ENCODE measurements around the gene FIGN.

FIGN gene

DNA sequence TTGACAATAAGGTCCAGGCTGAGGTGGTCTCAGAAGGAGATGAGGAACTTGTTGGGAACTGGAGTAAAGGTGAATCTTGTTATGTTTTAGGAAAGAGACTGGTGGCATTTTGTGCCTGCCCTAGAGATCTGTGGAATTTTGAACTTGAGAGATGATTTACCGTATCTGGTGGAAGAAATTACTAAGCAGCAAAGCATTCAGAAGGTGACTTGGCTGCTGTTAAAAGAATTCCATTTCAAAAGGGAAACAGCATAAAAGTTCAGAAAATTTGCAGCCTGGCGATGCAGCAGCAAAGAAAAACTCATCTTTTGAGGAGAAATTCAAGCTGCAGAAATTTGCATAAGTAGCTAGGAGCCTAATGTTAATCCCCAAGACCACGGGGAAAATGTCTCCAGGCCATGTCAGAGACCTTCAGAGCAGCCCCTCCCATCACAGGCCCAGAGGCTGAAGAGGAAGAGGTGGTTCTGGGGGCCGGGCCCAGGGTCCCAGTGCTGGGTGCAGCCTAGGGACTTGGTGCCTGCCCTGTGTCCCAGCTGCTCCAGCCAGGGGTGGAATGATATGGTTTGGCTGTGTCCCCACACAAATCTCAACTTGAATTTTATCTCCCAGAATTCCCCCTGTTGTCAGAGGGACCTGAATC lies 73.5 kb downstream of the FIGN start:
- no peak overlapping the region for H3K4me3 ChIP-seq (ENCODE audit: low read depth, low read length)
- TF ChIP-seq, protein P1, sequence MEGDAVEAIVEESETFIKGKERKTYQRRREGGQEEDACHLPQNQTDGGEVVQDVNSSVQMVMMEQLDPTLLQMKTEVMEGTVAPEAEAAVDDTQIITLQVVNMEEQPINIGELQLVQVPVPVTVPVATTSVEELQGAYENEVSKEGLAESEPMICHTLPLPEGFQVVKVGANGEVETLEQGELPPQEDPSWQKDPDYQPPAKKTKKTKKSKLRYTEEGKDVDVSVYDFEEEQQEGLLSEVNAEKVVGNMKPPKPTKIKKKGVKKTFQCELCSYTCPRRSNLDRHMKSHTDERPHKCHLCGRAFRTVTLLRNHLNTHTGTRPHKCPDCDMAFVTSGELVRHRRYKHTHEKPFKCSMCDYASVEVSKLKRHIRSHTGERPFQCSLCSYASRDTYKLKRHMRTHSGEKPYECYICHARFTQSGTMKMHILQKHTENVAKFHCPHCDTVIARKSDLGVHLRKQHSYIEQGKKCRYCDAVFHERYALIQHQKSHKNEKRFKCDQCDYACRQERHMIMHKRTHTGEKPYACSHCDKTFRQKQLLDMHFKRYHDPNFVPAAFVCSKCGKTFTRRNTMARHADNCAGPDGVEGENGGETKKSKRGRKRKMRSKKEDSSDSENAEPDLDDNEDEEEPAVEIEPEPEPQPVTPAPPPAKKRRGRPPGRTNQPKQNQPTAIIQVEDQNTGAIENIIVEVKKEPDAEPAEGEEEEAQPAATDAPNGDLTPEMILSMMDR (IDR thresholded peaks at IDR 0.05; ENCODE audit: control insufficient read depth, extremely low read depth, insufficient read depth) = no peak
- DNase-seq (ENCODE audit: low read depth) = no peak

DNA sequence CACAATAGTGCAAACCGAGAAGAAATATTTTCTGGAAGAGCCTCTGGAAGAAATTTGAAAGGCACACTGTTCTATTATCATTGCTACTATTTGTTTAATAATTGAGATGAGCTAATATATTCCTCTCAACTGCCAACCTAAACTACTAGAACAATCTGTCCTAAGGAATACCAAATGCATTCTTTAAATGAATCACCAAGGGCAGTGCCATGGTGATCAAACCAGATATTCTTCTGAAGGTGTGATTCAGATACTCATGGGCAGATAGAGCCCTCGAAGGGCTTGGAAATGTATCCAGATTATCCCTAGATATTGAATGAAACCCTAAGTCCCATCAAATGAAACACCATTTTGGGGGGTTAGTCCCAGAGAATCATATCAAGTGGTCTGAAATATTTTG lies 76.6 kb downstream of the FIGN start:
- no peak overlapping the region for H3K4me3 ChIP-seq (ENCODE audit: low read depth, low read length)
- DNase-seq (ENCODE audit: low read depth) = no peak
- TF ChIP-seq, protein P1 (IDR thresholded peaks at IDR 0.05; ENCODE audit: control insufficient read depth, extremely low read depth, insufficient read depth) = no peak

DNA sequence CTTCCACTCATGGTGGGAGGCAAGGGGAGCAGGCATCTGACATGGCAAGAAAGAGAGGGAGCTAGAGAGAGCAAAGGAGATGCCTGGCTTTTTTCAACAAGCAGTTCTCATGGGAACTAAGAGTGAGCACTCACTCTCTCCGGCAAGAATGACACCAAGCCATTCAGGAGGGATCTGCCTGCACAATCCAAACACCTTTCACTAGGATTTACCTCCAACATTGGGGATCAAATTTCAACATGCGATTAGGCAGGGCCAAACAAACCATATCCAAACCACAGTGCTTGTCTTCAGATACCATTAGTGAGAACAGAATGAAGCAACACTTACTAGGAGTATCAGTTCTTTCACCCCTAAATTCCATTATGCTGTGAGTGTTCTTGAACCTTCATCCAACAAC lies 77.3 kb downstream of the FIGN start:
- H3K4me3 ChIP-seq (ENCODE audit: low read depth, low read length) = no peak overlapping the region
- TF ChIP-seq, protein P1 (IDR thresholded peaks at IDR 0.05; ENCODE audit: control insufficient read depth, extremely low read depth, insufficient read depth) = no peak
- DNase-seq (ENCODE audit: low read depth) = no peak

DNA sequence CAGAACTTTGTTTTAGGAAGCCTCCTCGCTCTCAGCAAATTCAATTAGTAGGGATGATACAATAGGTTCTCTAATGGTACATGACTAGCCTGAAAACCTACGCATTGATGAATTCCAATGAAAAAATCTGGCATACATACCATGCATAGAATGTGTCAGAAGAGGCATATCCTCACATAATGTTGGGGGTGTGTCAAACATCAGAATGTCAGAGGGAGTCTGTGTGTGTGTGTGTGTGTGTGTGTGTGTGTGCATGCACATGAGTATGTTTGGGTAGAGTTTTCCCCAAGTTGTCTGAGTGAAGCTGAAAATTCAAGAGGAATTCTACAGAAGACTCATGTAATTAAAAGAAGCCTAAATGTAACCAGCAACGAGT lies 78.5 kb downstream of the FIGN start:
- TF ChIP-seq, protein P1 (IDR thresholded peaks at IDR 0.05; ENCODE audit: control insufficient read depth, extremely low read depth, insufficient read depth) = no peak
- no peak for DNase-seq (ENCODE audit: low read depth)
- H3K4me3 ChIP-seq (ENCODE audit: low read depth, low read length) = no peak overlapping the region

GRCh38 chr2:163656622-163657280 lies 79.1 kb downstream of the FIGN start:
- H3K4me3 ChIP-seq (ENCODE audit: low read depth, low read length) = no peak overlapping the region
- DNase-seq (ENCODE audit: low read depth) = no peak
- TF ChIP-seq, protein P1 (IDR thresholded peaks at IDR 0.05; ENCODE audit: control insufficient read depth, extremely low read depth, insufficient read depth) = no peak

- TF ChIP-seq, protein P1 (IDR thresholded peaks at IDR 0.05; ENCODE audit: control insufficient read depth, extremely low read depth, insufficient read depth) = no peak
- no peak overlapping the region for H3K4me3 ChIP-seq (ENCODE audit: low read depth, low read length)
- DNase-seq (ENCODE audit: low read depth) = no peak
These were observed 80.1 kb downstream of the FIGN start for GRCh38 chr2:163655667-163656066.

GRCh38 chr2:163652751-163653150 lies 83.1 kb downstream of the FIGN start:
- no peak overlapping the region for H3K4me3 ChIP-seq (ENCODE audit: low read depth, low read length)
- TF ChIP-seq, protein P1 (IDR thresholded peaks at IDR 0.05; ENCODE audit: control insufficient read depth, extremely low read depth, insufficient read depth) = no peak
- DNase-seq (ENCODE audit: low read depth) = no peak

All from LNCaP clone FGC (cell line).